Loucy (cell line): ENCODE data around the gene NHEJ1.

Experiments
- H2AFZ ChIP-seq: fragments of 200-600 bp; sonication (generic); 2 replicates; pipeline ENCODE4 v1.6.0; 2016; ENCODE audit warnings: antibody characterized with exemption, mild to moderate bottlenecking, low read length, moderate library complexity
- H3F3A ChIP-seq: fragments of 200-600 bp; 2 replicates; pipeline ENCODE4 v1.6.0; 2016; ENCODE audit warnings: antibody characterized with exemption, low read depth, mild to moderate bottlenecking
- H3K27me3 ChIP-seq: fragments of 200-600 bp; sonication (generic); 2 replicates; pipeline ENCODE4 v1.6.1; 2014; ENCODE audit warnings: low read length, mild to moderate bottlenecking; ENCODE audit not compliant: insufficient read depth, poor library complexity, severe bottlenecking
- H3K36me3 ChIP-seq: fragments of 200-600 bp; sonication (generic); 2 replicates; pipeline ENCODE4 v1.6.1; 2016; ENCODE audit warnings: low read length; ENCODE audit not compliant: insufficient read depth
- H3K4me1 ChIP-seq: fragments of 200-600 bp; sonication (generic); 2 replicates; pipeline ENCODE4 v1.5.1; 2014; ENCODE audit warnings: low read length, mild to moderate bottlenecking; ENCODE audit not compliant: insufficient read depth, poor library complexity, severe bottlenecking
- H3K4me2 ChIP-seq: fragments of 200-600 bp; sonication (generic); 2 replicates; pipeline ENCODE4 v1.6.0; 2014; ENCODE audit warnings: antibody characterized with exemption, low read length, low read depth, mild to moderate bottlenecking; ENCODE audit not compliant: poor library complexity, severe bottlenecking
- H3K4me3 ChIP-seq: fragments of 200-600 bp; sonication (generic); 2 replicates; pipeline ENCODE4 v1.5.1; 2014; ENCODE audit warnings: low read length, mild to moderate bottlenecking, mixed read lengths; ENCODE audit not compliant: poor library complexity, severe bottlenecking
- H3K79me2 ChIP-seq: fragments of 200-600 bp; sonication (generic); 2 replicates; pipeline ENCODE4 v1.6.1; 2014; ENCODE audit warnings: low read length; ENCODE audit not compliant: insufficient read depth
- H3K9ac ChIP-seq: fragments of 200-600 bp; sonication (generic); 2 replicates; pipeline ENCODE4 v1.6.0; 2014; ENCODE audit warnings: mild to moderate bottlenecking, low read depth, low read length, moderate library complexity; ENCODE audit not compliant: poor library complexity, severe bottlenecking
- H3K9me2 ChIP-seq: fragments of 200-600 bp; sonication (generic); replicated peaks from 2 replicates; pipeline ENCODE4 v1.6.1; 2016; ENCODE audit warnings: low read depth, low read length, mixed read lengths
- H3K9me3 ChIP-seq: fragments of 200-600 bp; sonication (generic); 2 replicates; pipeline ENCODE4 v1.6.1; 2014; ENCODE audit warnings: mild to moderate bottlenecking, antibody characterized with exemption, low read length, low read depth; ENCODE audit not compliant: insufficient read depth
- H4K20me1 ChIP-seq: fragments of 200-600 bp; sonication (generic); 2 replicates; pipeline ENCODE4 v1.6.0; 2014; ENCODE audit warnings: antibody characterized with exemption, low read length, mild to moderate bottlenecking; ENCODE audit not compliant: insufficient read depth, poor library complexity, severe bottlenecking
- EZH2phosphoT487 ChIP-seq: fragments of 200-600 bp; IDR thresholded peaks from 2 replicates; pipeline ENCODE4 v1.6.1; 2018; ENCODE audit warnings: antibody characterized with exemption, mild to moderate bottlenecking, moderate library complexity, borderline replicate concordance
- TF ChIP-seq, protein P1 (sequence below): fragments of 200-600 bp; sonication (generic); conservative IDR thresholded peaks from 2 replicates; pipeline ENCODE4 v1.5.1; 2014; ENCODE audit warnings: mild to moderate bottlenecking, antibody characterized with exemption, low read length

NHEJ1 gene

DNA sequence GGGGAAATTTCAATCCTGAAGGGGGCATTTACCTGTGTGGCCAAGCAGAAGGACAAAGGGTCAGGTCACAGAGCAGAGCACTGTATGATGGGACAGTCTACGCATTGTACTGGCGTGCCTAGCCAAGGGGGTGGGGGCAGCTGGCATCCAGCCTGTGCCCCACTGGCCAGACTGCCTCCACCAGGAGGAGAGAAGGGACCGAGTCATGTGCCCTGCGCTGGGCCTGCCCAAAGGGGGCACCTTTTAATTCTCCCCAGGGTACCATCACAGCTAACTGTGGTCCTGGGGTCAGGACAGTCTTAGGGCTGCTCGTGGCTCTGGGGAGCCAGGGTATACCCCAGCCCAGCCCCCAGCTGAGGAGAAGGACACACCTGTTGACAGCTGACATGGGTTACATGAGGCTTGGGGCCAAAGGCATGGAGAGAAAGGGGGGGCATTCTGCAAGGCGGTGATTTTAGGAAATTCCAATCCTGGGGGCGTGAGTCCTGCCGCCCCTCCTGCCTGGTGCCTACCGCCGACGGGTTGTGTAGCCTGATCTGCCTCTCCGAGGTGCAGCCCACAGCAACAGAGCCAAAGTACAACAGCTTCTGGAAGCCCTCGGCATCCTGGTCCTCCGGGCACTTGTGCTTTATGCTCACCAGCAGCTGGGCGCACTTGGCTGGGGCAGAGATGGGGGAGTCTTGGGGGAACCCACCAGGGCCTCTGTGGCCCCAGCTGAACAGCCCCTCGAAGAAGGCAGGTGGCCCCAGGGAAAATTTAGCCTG lies 130.3 kb downstream of the NHEJ1 start:
- TF ChIP-seq, protein P1, sequence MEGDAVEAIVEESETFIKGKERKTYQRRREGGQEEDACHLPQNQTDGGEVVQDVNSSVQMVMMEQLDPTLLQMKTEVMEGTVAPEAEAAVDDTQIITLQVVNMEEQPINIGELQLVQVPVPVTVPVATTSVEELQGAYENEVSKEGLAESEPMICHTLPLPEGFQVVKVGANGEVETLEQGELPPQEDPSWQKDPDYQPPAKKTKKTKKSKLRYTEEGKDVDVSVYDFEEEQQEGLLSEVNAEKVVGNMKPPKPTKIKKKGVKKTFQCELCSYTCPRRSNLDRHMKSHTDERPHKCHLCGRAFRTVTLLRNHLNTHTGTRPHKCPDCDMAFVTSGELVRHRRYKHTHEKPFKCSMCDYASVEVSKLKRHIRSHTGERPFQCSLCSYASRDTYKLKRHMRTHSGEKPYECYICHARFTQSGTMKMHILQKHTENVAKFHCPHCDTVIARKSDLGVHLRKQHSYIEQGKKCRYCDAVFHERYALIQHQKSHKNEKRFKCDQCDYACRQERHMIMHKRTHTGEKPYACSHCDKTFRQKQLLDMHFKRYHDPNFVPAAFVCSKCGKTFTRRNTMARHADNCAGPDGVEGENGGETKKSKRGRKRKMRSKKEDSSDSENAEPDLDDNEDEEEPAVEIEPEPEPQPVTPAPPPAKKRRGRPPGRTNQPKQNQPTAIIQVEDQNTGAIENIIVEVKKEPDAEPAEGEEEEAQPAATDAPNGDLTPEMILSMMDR, result no peak
- no peak for TF ChIP-seq EZH2phosphoT487
- Histone ChIP-seq H3K9me3 (no peaks in the 10 kb centered on the region), H3K9ac (no peak overlapping the region), H3F3A (no peaks in the 10 kb centered on the region), H3K36me3 (no peaks in the 10 kb centered on the region), H3K4me3 (no peak overlapping the region), H3K4me1 (no peaks in the 10 kb centered on the region), H3K4me2 (no peak overlapping the region), H4K20me1 (no peaks in the 10 kb centered on the region), H2AFZ (no peak overlapping the region), H3K27me3 (no peaks in the 10 kb centered on the region), H3K9me2 (no peaks in the 10 kb centered on the region), H3K79me2 (no peaks in the 10 kb centered on the region)

DNA sequence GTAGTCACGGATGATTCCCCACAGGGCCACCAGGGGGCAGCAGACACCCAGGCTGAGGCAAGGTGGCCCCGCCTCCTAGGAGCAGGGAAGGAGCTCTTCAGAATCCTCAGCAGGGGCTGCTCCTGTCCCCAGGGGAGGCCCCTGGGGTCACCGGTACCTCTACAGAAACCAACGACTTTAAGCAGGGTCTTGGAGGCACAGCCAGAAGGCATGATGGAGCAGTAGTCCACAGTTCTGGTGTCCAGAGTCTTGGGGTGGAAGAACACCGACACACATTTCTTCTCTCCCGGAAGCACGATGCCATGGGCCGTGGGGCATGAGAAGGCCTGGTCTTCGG lies 130.8 kb downstream of the NHEJ1 start:
- no peak overlapping the region for H3K4me2 ChIP-seq
- no peak overlapping the region for H3K4me3 ChIP-seq
- H2AFZ ChIP-seq, result no peak overlapping the region
- no peaks in the 10 kb centered on the region for H3K36me3 ChIP-seq
- H3K9me2 ChIP-seq, result no peaks in the 10 kb centered on the region
- no peaks in the 10 kb centered on the region for H3K79me2 ChIP-seq
- no peaks in the 10 kb centered on the region for H4K20me1 ChIP-seq
- no peaks in the 10 kb centered on the region for H3K9me3 ChIP-seq
- no peaks in the 10 kb centered on the region for H3F3A ChIP-seq
- no peaks in the 10 kb centered on the region for H3K27me3 ChIP-seq
- H3K9ac ChIP-seq, result no peak overlapping the region
- no peaks in the 10 kb centered on the region for H3K4me1 ChIP-seq
- TF ChIP-seq, protein P1, result peak; percentile 90
- TF ChIP-seq EZH2phosphoT487, result no peak

DNA sequence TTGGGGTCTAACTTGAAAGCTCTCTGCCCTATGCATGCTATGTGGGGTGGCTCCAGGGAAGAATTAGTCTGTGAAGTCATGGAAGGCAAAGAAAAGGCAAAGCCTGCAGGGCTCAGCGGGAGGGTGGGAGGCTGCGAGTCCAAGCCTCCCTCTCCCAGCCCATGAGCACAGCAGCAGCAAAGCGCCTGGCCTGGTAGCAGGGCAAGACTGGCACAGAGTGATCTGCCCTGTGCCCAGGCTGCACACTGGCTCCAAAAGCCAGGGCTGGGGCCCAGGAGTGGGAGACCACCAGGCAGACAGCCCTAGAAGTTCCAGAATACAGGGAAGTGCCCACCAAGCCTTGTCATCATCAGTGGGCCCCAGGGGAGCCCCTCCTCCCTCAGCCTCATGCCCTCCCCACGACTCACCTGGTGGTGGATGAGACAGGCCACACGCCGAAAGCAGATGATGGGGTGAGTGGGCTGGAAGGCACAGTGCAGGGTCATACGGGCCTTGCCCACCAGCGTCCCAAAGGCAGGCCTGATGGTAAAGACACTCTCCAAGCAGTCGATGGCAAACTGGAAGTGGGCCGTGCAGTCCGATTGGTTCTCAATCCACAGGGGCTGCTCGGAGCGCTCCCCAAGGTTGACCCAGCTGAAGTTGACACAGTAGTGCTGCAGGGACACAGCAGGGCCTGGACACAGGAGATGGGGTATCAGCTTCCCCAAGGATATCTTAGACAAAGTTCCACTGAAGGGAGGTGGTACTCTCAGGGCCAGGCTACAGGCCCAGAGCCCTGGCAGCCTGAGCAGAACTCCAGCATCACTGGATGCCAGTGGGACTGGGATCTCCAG lies 131.4 kb downstream of the NHEJ1 start:
- no peak overlapping the region for H3K4me2 ChIP-seq
- no peak overlapping the region for H3K9ac ChIP-seq
- TF ChIP-seq, protein P1, result no peak
- TF ChIP-seq EZH2phosphoT487, result no peak
- no peaks in the 10 kb centered on the region for H4K20me1 ChIP-seq
- H3K4me3 ChIP-seq, result no peak overlapping the region
- no peaks in the 10 kb centered on the region for H3F3A ChIP-seq
- H3K9me2 ChIP-seq, result no peaks in the 10 kb centered on the region
- H3K79me2 ChIP-seq, result no peaks in the 10 kb centered on the region
- no peaks in the 10 kb centered on the region for H3K36me3 ChIP-seq
- no peak overlapping the region for H2AFZ ChIP-seq
- H3K27me3 ChIP-seq, result no peaks in the 10 kb centered on the region
- no peaks in the 10 kb centered on the region for H3K9me3 ChIP-seq
- H3K4me1 ChIP-seq, result no peaks in the 10 kb centered on the region
